ENCODE measurements around the gene THNSL1.

DNA sequence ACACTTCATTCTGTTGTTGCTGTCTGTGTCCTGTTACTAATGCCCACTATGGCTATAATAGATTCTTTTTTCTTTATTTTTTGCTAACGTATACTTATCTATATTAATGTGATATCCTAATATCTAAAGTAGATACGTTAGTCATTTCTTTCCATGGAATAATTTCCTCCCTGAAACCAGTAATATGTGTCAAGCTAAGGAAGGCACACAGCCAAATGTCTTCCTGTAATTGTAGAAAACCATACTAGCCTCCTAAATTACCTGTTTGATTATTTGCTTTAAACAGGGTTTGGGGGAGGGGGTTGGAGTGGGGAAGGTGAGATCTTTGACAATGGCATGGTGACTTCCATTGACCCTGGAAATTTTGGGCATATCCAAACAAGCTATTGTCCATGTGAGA, 56.4 kb downstream of the THNSL1 start:
- TF ChIP-seq EP300 (IDR thresholded peaks at IDR 0.05): no peak
- TF ChIP-seq, protein P1, sequence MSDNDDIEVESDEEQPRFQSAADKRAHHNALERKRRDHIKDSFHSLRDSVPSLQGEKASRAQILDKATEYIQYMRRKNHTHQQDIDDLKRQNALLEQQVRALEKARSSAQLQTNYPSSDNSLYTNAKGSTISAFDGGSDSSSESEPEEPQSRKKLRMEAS (IDR thresholded peaks at IDR 0.05): no peak
- no peak for TF ChIP-seq ZC3H11A (IDR thresholded peaks at IDR 0.05)
- TF ChIP-seq, protein P2, sequence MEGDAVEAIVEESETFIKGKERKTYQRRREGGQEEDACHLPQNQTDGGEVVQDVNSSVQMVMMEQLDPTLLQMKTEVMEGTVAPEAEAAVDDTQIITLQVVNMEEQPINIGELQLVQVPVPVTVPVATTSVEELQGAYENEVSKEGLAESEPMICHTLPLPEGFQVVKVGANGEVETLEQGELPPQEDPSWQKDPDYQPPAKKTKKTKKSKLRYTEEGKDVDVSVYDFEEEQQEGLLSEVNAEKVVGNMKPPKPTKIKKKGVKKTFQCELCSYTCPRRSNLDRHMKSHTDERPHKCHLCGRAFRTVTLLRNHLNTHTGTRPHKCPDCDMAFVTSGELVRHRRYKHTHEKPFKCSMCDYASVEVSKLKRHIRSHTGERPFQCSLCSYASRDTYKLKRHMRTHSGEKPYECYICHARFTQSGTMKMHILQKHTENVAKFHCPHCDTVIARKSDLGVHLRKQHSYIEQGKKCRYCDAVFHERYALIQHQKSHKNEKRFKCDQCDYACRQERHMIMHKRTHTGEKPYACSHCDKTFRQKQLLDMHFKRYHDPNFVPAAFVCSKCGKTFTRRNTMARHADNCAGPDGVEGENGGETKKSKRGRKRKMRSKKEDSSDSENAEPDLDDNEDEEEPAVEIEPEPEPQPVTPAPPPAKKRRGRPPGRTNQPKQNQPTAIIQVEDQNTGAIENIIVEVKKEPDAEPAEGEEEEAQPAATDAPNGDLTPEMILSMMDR (IDR thresholded peaks at IDR 0.05): no peak
- no peak for TF ChIP-seq JUNB (IDR thresholded peaks at IDR 0.05)
- no peak for TF ChIP-seq RFX5 (IDR thresholded peaks at IDR 0.05)
